SK-N-MC (cell line): ENCODE data around the gene SNX30.

ENCODE experiments used
- EZH2 ChIP-seq: fragments of 200-600 bp; sonication (generic); IDR thresholded peaks from one replicate; pipeline ENCODE4 v1.6.1; 2017; ENCODE audit warnings: antibody characterized with exemption
- FOXP2 ChIP-seq: optimal IDR thresholded peaks from 2 replicates; pipeline ENCODE3; 2011; ENCODE audit warnings: mild to moderate bottlenecking, moderate library complexity; ENCODE audit not compliant: insufficient read depth; ENCODE audit errors: extremely low read length, control extremely low read depth
- POLR2AphosphoS5 ChIP-seq: IDR thresholded peaks from 2 replicates; pipeline ENCODE4 v1.6.1; 2012; ENCODE audit warnings: mild to moderate bottlenecking, low read depth, low read length, borderline replicate concordance

DNA sequence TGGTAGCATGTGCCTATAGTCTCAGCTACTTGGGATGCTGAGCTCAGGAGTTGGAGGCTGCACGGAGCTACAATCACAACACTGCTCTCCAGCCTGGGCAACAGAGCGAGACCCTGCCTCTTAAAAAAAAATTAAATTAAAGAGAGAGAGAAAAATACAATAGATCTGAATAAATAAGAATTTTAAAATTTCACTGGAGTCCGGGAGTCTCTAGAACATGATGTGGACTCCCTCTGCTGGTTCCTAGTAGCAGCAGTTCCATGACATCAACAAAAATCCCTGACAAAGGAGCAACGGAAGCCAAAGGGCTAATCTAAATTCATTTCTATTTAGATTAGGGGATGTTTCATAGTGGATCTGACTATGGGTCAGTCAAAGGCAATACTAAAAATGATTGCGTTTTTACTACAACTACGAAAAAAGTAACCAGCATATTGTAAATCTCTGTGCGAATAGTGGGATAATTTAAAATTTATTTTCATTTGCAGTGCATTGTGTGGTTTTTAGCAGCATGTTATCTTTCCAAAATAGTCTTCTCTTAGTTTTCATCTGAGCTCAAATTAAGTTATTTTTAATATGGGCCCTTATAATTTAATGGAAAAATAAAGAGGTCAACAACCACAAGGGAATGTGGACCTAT, 39.4 kb upstream of the SNX30 start:
- TF ChIP-seq POLR2AphosphoS5 (no peak), FOXP2 (no peak), EZH2 (no peak)
